Liver (tissue), 3 donors: Measurements from ENCODE around the gene SNX9.

Experiments used
- EGR1 ChIP-seq, 2 donors: IDR thresholded peaks; 2 replicates each; pipeline ENCODE4 v1.6.1; 2016 to 2018; ENCODE audit warnings: antibody characterized with exemption in 2 of 2, low read depth in 2 of 2
- GABPA ChIP-seq, 2 donors: IDR thresholded peaks in 1 of 2; conservative IDR thresholded peaks in 1 of 2; 2 replicates each; pipeline ENCODE4 v1.6.1; 2016; ENCODE audit warnings: antibody characterized with exemption in 2 of 2, mild to moderate bottlenecking in 1 of 2, moderate library complexity in 1 of 2
- RAD21 ChIP-seq, 2 donors: IDR thresholded peaks; 2 replicates each; pipeline ENCODE4 v1.6.1; 2016; ENCODE audit warnings: antibody characterized with exemption in 2 of 2, mild to moderate bottlenecking in 2 of 2
- TAF1 ChIP-seq: conservative IDR thresholded peaks from 2 replicates; pipeline ENCODE4 v1.6.1; 2016; ENCODE audit warnings: antibody characterized with exemption, mild to moderate bottlenecking
- YY1 ChIP-seq: IDR thresholded peaks from 2 replicates; pipeline ENCODE4 v1.6.1; 2016; ENCODE audit warnings: antibody characterized with exemption, mild to moderate bottlenecking
- TF ChIP-seq, protein P1 (sequence below): fragments of 150-350 bp; IDR thresholded peaks from 2 replicates; pipeline ENCODE4 v1.5.1; 2017; ENCODE audit warnings: improper control_type of control experiment, low read depth, low read length; ENCODE audit not compliant: missing input control
- TF ChIP-seq, protein P2 (sequence below): IDR thresholded peaks from 2 replicates; pipeline ENCODE4 v1.6.1; 2016; ENCODE audit warnings: antibody characterized with exemption, mild to moderate bottlenecking
- donor health status: healthy.
- donor health status: healthy.

DNA sequence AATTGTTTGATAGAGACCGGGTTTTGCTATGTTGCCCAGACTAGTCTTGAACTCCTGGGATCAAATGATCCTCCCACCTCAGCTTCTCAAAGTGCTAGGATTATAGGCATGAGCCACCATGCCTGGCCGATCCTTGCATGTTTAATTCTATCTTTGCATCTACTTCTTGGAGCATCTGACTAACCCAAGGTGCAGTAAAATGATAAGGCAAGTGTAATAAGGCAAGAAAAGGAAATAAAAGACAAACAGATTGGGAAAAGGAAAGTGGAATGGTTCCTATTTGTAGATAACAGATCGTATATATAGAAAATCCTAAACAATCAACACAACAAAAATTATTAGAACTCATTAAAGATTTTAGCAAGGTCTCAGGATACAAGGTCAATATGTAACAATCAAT lies 36.8 kb upstream of the SNX9 start:
- TF ChIP-seq EGR1 (IDR thresholded peaks at IDR 0.05; ENCODE audit: low read depth in 2 of 2) (no peak), YY1 (no peak), TAF1 (no peak), GABPA (IDR thresholded peaks at IDR 0.05 in 1 of 2, conservative IDR thresholded peaks at IDR 0.05 in 1 of 2) (no peak), RAD21 (IDR thresholded peaks at IDR 0.05) (no peak)
- TF ChIP-seq, protein P1, sequence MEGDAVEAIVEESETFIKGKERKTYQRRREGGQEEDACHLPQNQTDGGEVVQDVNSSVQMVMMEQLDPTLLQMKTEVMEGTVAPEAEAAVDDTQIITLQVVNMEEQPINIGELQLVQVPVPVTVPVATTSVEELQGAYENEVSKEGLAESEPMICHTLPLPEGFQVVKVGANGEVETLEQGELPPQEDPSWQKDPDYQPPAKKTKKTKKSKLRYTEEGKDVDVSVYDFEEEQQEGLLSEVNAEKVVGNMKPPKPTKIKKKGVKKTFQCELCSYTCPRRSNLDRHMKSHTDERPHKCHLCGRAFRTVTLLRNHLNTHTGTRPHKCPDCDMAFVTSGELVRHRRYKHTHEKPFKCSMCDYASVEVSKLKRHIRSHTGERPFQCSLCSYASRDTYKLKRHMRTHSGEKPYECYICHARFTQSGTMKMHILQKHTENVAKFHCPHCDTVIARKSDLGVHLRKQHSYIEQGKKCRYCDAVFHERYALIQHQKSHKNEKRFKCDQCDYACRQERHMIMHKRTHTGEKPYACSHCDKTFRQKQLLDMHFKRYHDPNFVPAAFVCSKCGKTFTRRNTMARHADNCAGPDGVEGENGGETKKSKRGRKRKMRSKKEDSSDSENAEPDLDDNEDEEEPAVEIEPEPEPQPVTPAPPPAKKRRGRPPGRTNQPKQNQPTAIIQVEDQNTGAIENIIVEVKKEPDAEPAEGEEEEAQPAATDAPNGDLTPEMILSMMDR: no peak
- TF ChIP-seq, protein P2, sequence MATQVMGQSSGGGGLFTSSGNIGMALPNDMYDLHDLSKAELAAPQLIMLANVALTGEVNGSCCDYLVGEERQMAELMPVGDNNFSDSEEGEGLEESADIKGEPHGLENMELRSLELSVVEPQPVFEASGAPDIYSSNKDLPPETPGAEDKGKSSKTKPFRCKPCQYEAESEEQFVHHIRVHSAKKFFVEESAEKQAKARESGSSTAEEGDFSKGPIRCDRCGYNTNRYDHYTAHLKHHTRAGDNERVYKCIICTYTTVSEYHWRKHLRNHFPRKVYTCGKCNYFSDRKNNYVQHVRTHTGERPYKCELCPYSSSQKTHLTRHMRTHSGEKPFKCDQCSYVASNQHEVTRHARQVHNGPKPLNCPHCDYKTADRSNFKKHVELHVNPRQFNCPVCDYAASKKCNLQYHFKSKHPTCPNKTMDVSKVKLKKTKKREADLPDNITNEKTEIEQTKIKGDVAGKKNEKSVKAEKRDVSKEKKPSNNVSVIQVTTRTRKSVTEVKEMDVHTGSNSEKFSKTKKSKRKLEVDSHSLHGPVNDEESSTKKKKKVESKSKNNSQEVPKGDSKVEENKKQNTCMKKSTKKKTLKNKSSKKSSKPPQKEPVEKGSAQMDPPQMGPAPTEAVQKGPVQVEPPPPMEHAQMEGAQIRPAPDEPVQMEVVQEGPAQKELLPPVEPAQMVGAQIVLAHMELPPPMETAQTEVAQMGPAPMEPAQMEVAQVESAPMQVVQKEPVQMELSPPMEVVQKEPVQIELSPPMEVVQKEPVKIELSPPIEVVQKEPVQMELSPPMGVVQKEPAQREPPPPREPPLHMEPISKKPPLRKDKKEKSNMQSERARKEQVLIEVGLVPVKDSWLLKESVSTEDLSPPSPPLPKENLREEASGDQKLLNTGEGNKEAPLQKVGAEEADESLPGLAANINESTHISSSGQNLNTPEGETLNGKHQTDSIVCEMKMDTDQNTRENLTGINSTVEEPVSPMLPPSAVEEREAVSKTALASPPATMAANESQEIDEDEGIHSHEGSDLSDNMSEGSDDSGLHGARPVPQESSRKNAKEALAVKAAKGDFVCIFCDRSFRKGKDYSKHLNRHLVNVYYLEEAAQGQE: no peak
